GM18870 (cell line): ENCODE results near the gene RDM1.

ENCODE experiments used
- ATAC-seq: cut with Tn5 transposase; IDR thresholded peaks from one replicate; pipeline ENCODE4 v1.9.1; 2021; ENCODE audit warnings: moderate library complexity; ENCODE audit not compliant: unreplicated experiment

The RDM1 gene

GRCh38 chr17:35875072-35875799 is 55.3 kb downstream of the RDM1 start:
- no peak for ATAC-seq

- no peak for ATAC-seq
These were observed 58.2 kb downstream of the RDM1 start for GRCh38 chr17:35872196-35872980.

- no peak for ATAC-seq
These were observed 59.4 kb downstream of the RDM1 start for GRCh38 chr17:35870906-35871819.

- no peak for ATAC-seq
These were observed 61.8 kb downstream of the RDM1 start, which contains the start of gene HEATR9 for GRCh38 chr17:35868737-35869136. TSS of gene HEATR9 (minus strand) at chr17:35868891. CDS start at chr17:35868742, 149 bp downstream.
